HEK293T (cell line): ENCODE measurements around the gene ZBTB43.

Source experiments
- BHLHE40 ChIP-seq: fragments of 450-650 bp; IDR thresholded peaks from 2 replicates; pipeline ENCODE4 v1.6.1; 2016; ENCODE audit warnings: mild to moderate bottlenecking, moderate library complexity, borderline replicate concordance
- LEF1 ChIP-seq: fragments of 450-650 bp; IDR thresholded peaks from 2 replicates; pipeline ENCODE4 v1.6.1; 2017; ENCODE audit warnings: mild to moderate bottlenecking, borderline replicate concordance

DNA sequence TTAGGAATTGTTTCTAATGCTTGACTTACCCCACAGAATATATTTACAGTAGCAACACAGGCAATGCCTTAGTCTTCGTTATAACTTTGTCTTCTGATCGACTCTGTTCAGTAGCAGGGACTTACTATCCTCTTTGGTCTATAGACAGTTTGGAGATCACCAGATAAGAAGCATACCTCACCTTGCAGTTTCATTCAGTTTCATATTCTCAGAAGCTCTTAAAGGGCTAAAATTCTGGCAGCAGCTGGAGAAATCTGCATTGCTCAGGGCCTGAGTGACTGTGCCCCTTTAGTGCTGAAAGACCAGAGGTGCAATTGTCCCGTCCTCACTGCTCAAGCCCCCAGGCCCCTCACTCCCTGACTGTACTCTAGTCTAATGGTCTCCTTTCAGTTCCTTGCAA is 26.0 kb downstream of the ZBTB43 start:
- no peak for TF ChIP-seq BHLHE40
- no peak for TF ChIP-seq LEF1
